ENCODE data around the gene EHMT1. TPM values are rescaled to one million over a fixed set of nuclear protein-coding genes. Genes with fewer than 3 reads are reported as not detected.

EHMT1 gene
- total RNA-seq, 2 experiments from 2014 or later, result 145 to 295 TPM

- CTCF ChIA-PET (ENCODE audit: unreplicated experiment), result no interaction called here
- peaks cover 33% of the 10 kb centered on the region for H3K4me1 ChIP-seq (ENCODE audit: insufficient read depth, low read length, poor library complexity, severe bottlenecking)
- POLR2A ChIA-PET, result no interaction called here
- H3K36me3 ChIP-seq (ENCODE audit: insufficient read depth, low read length), result peaks cover 49% of the 10 kb centered on the region
- no peak overlapping the region for H3K4me2 ChIP-seq (ENCODE audit: low read length)
- peaks cover 2% of the 10 kb centered on the region; the same call in 1 of the 2 replicates for H4K20me1 ChIP-seq (ENCODE audit: insufficient read depth, low read length)
- TF ChIP-seq CTCF (conservative IDR thresholded peaks at IDR 0.05; ENCODE audit: low read length) (no peak; the same call in 1 of the 2 replicates), EZH2phosphoT487 (IDR thresholded peaks at IDR 0.05; ENCODE audit: borderline replicate concordance, low read depth, low read length) (no peak)
- no TSS peak for BruUV-seq (replicated peaks)
- intact Hi-C loops (cut with micrococcal nuclease; ENCODE audit: unreplicated experiment), result no loop called here
- no peaks in the 10 kb centered on the region for H3K9me3 ChIP-seq (ENCODE audit: low read length)
- H3K4me3 ChIP-seq (ENCODE audit: low read depth, low read length, poor library complexity, severe bottlenecking), result no peak overlapping the region
- H3K9me2 ChIP-seq (ENCODE audit: insufficient read depth, low read length), result no peaks in the 10 kb centered on the region
- H3K27ac ChIP-seq (ENCODE audit: low read depth, low read length, poor library complexity, severe bottlenecking), result no peak overlapping the region
- H3K79me2 ChIP-seq (ENCODE audit: insufficient read depth, low read depth, low read length), result peaks cover 29% of the 10 kb centered on the region
- no peak overlapping the region for H2AFZ ChIP-seq (ENCODE audit: low read length)
- DNase-seq (ENCODE audit: low spot score), result no peak
These were observed 4.0 kb upstream of the EHMT1 start for GRCh38 chr9:137614631-137615386.

GRCh38 chr9:137615387-137615871 lies 3.4 kb upstream of the EHMT1 start:
- POLR2A ChIA-PET, result interaction anchor here (1.0 kb wide), 1 partner anchor 23 kb away, joined by 3 read pairs; no protein-coding TSS in a partner anchor

More at GRCh38 chr9:137615387-137615871, 3.4 kb upstream of the EHMT1 start:
- Histone ChIP-seq H3K4me2 (ENCODE audit: low read length) (no peak overlapping the region), H4K20me1 (ENCODE audit: insufficient read depth, low read length) (peaks cover 5% of the 10 kb centered on the region; the same call in 1 of the 2 replicates), H3K4me1 (ENCODE audit: insufficient read depth, low read length, poor library complexity, severe bottlenecking) (peaks cover 35% of the 10 kb centered on the region), H3K9me2 (ENCODE audit: insufficient read depth, low read length) (no peaks in the 10 kb centered on the region), H2AFZ (ENCODE audit: low read length) (no peak overlapping the region), H3K36me3 (ENCODE audit: insufficient read depth, low read length) (peaks cover 50% of the 10 kb centered on the region), H3K4me3 (ENCODE audit: low read depth, low read length, poor library complexity, severe bottlenecking) (no peak overlapping the region), H3K9me3 (ENCODE audit: low read length) (no peaks in the 10 kb centered on the region), H3K79me2 (ENCODE audit: insufficient read depth, low read depth, low read length) (peaks cover 36% of the 10 kb centered on the region), H3K27ac (ENCODE audit: low read depth, low read length, poor library complexity, severe bottlenecking) (no peak overlapping the region)
- CTCF ChIA-PET (ENCODE audit: unreplicated experiment), result no interaction called here
- no peak for DNase-seq (ENCODE audit: low spot score)
- no TSS peak for BruUV-seq (replicated peaks)
- intact Hi-C loops (cut with micrococcal nuclease; ENCODE audit: unreplicated experiment), result no loop called here
- TF ChIP-seq EZH2phosphoT487 (IDR thresholded peaks at IDR 0.05; ENCODE audit: borderline replicate concordance, low read depth, low read length) (no peak), CTCF (conservative IDR thresholded peaks at IDR 0.05; ENCODE audit: low read length) (no peak)
